Kidney epithelial cell (primary cell): ENCODE measurements around the gene PHF20. TPM values are rescaled to one million over a fixed set of nuclear protein-coding genes. Genes with fewer than 3 reads are reported as not detected.
"Not testable (repeated sequence)": the region's sequence is repeated elsewhere in the genome, so short reads cannot be mapped to it uniquely, and the experiment has no call there.

Experiments
- DNase-seq: peaks from one replicate; pipeline ENCODE4 v3.0.0-alpha.2; 2010; ENCODE audit warnings: low read depth
- H3K27me3 ChIP-seq: 2 replicates; pipeline ENCODE4 v1.6.0; 2011; ENCODE audit warnings: low read length; ENCODE audit not compliant: control insufficient read depth, insufficient read depth
- H3K36me3 ChIP-seq: 2 replicates; pipeline ENCODE4 v1.5.1; 2011; ENCODE audit warnings: low read length; ENCODE audit not compliant: control insufficient read depth, insufficient read depth
- H3K4me3 ChIP-seq: 2 replicates; pipeline ENCODE4 v1.5.1; 2011; ENCODE audit warnings: low read depth, mild to moderate bottlenecking, control low read depth, low read length
- total RNA-seq: library from RNA; depleted of rRNA; stranded (reverse); fragments of >200 nt; gene quantifications from 2 replicates; pipeline ENCODE4 v1.2.3, GENCODE V29; 2015
- TF ChIP-seq, protein P1 (sequence below): IDR thresholded peaks from 2 replicates; pipeline ENCODE4 v1.5.1; 2011; ENCODE audit warnings: mild to moderate bottlenecking, moderate library complexity, low read length, control low read depth, inconsistent platforms; ENCODE audit not compliant: insufficient read depth, poor library complexity, severe bottlenecking

Gene PHF20
- total RNA-seq, 1 donor from 2014 or later: 39.0 TPM

DNA sequence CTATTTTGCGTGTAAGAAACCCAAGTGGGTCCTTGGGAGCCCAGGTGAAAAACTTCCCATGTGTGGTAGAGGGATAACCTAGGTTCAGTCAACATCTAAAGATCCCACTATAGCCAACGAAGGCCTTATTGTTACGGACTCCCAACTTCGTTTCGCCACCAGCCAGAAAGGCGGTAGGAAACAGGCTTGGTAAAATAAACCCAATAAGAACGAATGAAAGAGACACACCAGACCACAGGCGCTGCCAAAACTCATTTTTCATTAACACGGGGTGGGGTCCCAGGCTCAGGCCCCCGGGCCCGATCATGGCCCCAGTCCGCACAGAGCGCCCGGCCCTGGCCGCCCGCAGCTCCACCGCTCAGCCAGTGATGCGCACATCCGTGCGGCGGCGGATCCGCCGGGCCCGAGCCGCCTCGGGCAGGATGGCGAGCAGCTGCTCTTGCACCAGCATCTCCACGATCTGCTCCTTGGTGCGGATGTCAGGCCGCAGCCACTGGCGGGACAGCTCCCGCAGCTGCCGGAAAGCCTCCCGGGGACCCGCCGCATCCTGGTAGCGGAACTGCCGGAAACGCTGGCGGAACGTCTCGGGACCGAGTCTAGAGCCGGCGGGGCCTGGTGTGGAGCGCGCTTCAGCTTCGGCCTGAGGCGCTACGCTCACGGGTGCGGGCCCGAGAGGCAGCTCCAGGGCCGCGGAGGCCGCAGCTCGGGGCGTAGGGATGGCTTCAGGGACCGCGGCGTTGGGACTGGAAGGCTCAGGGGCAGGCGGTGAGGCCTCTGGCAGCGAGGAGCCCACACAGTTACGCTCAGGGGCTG lies 181.8 kb downstream of the PHF20 start:
- DNase-seq: no peak
- Histone ChIP-seq H3K36me3 (no peaks in the 10 kb centered on the region), H3K27me3 (no peaks in the 10 kb centered on the region), H3K4me3 (peak overlapping the region; percentile 90)
- TF ChIP-seq, protein P1, sequence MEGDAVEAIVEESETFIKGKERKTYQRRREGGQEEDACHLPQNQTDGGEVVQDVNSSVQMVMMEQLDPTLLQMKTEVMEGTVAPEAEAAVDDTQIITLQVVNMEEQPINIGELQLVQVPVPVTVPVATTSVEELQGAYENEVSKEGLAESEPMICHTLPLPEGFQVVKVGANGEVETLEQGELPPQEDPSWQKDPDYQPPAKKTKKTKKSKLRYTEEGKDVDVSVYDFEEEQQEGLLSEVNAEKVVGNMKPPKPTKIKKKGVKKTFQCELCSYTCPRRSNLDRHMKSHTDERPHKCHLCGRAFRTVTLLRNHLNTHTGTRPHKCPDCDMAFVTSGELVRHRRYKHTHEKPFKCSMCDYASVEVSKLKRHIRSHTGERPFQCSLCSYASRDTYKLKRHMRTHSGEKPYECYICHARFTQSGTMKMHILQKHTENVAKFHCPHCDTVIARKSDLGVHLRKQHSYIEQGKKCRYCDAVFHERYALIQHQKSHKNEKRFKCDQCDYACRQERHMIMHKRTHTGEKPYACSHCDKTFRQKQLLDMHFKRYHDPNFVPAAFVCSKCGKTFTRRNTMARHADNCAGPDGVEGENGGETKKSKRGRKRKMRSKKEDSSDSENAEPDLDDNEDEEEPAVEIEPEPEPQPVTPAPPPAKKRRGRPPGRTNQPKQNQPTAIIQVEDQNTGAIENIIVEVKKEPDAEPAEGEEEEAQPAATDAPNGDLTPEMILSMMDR: no peak

GRCh38 chr20:35954200-35954906 lies 182.5 kb downstream of the PHF20 start, which contains the start of gene SCAND1:
SCAND1 (minus strand) TSS chr20:35954502; CDS start chr20:35954284, 218 bp downstream.
- TF ChIP-seq, protein P1: peak; percentile 95
- no peaks in the 10 kb centered on the region for H3K36me3 ChIP-seq
- peak within 1 kb of the TSS; percentile 90 for H3K4me3 ChIP-seq
- peak; percentile 90 for DNase-seq
- no peaks in the 10 kb centered on the region for H3K27me3 ChIP-seq

- no peaks in the 10 kb centered on the region for H3K27me3 ChIP-seq
- peak overlapping the region; percentile 90 for H3K4me3 ChIP-seq
- no peaks in the 10 kb centered on the region for H3K36me3 ChIP-seq
- TF ChIP-seq, protein P1: no peak
- DNase-seq: no peak
Measured at GRCh38 chr20:35954907-35955251, 183.1 kb downstream of the PHF20 start.

DNA sequence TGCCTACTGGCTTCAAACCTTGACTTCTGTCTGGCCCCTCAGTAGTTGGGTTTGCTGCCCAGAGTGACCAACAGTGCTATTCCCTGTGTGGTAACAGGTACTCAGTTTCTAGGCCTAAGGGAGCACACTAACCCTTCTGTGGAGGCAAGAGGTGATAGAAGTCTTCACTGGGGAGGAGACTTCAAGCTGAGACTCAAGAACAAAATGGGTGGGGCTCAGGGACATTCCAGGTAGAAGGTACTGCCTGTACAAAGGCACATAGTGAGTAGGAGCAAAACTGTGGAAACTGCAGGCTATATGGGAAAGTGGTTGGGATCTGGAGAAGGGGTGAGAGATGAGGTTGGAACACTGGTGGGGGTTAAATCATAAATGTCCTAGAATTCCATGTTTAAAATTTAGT lies 184.8 kb downstream of the PHF20 start:
- no peaks in the 10 kb centered on the region for H3K36me3 ChIP-seq
- TF ChIP-seq, protein P1: no peak
- H3K27me3 ChIP-seq: no peaks in the 10 kb centered on the region
- H3K4me3 ChIP-seq: no peak overlapping the region
- DNase-seq: no peak

DNA sequence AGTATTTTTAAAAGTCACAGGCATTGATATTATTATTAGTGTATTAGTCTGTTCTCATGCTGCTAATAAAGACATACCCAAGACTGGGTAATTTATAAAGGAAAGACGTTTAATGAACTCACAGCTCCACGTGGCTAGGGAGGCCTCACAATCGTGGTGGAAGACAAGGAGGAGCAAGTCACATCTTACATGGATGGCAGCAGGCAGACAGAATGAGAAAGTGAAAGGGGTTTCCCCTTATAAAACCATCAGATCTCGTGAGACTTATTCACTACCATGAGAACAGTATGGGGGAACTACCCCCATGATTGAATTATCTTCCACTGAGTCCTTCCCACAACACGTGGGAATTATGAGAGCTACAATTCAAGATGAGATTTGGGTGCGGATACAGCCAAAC lies 187.5 kb downstream of the PHF20 start:
- not testable (repeated sequence) for H3K4me3 ChIP-seq, H3K27me3 ChIP-seq, H3K36me3 ChIP-seq, DNase-seq

GRCh38 chr20:35963878-35964277 lies 192.1 kb downstream of the PHF20 start:
- no peak for DNase-seq
- Histone ChIP-seq H3K36me3 (no peaks in the 10 kb centered on the region), H3K4me3 (no peak overlapping the region), H3K27me3 (peaks cover 4% of the 10 kb centered on the region)
- TF ChIP-seq, protein P1: no peak
